GM12891 (cell line): Measurements from ENCODE around the gene UBE2D1.

ENCODE experiments used
- DNase-seq: peaks from one replicate; pipeline ENCODE4 v3.0.0; 2011; ENCODE audit warnings: low spot score; ENCODE audit not compliant: insufficient read length
- FAIRE-seq: peaks from 2 replicates; lab custom pipeline; 2011; peaks lifted over from hg19 to GRCh38; lab: Jason Lieb, UNC
- PAX5 ChIP-seq: IDR thresholded peaks from 2 replicates; pipeline ENCODE4 v1.6.1; 2011; ENCODE audit warnings: low read length, moderate library complexity, mild to moderate bottlenecking; ENCODE audit not compliant: insufficient read depth, severe bottlenecking
- POLR2A ChIP-seq: IDR thresholded peaks from 2 replicates; pipeline ENCODE4 v1.6.1; 2011; ENCODE audit warnings: low read depth, low read length, control low read depth
- POLR2AphosphoS5 ChIP-seq: IDR thresholded peaks from 2 replicates; pipeline ENCODE4 v1.6.1; 2011; ENCODE audit warnings: low read depth, low read length, control low read depth
- POU2F2 ChIP-seq: IDR thresholded peaks from 2 replicates; pipeline ENCODE4 v1.6.1; 2011; ENCODE audit warnings: low read depth, mild to moderate bottlenecking, control low read depth, low read length, moderate library complexity
- SPI1 ChIP-seq: IDR thresholded peaks from 2 replicates; pipeline ENCODE4 v1.6.1; 2011; ENCODE audit warnings: low read depth, low read length, control low read depth
- TAF1 ChIP-seq: IDR thresholded peaks from 2 replicates; pipeline ENCODE4 v1.6.1; 2011; ENCODE audit warnings: low read depth, low read length, control low read depth

Gene UBE2D1

GRCh38 chr10:58394471-58394870 is 59.7 kb downstream of the UBE2D1 start:
- no peak for TF ChIP-seq PAX5
- no peak for TF ChIP-seq POLR2A
- TF ChIP-seq SPI1 = no peak
- TF ChIP-seq POU2F2 = no peak
- TF ChIP-seq TAF1 = no peak
- TF ChIP-seq POLR2AphosphoS5 = no peak
- no peak for FAIRE-seq
- DNase-seq = no peak

GRCh38 chr10:58396057-58396456 is 61.3 kb downstream of the UBE2D1 start:
- FAIRE-seq = no peak
- TF ChIP-seq POLR2A (no peak), SPI1 (no peak), PAX5 (no peak), TAF1 (no peak), POLR2AphosphoS5 (no peak), POU2F2 (no peak)
- no peak for DNase-seq

GRCh38 chr10:58397830-58398229 is 63.0 kb downstream of the UBE2D1 start:
- TF ChIP-seq POU2F2 = no peak
- no peak for TF ChIP-seq POLR2A
- no peak for DNase-seq
- FAIRE-seq = no peak

GRCh38 chr10:58399410-58399809 is 64.6 kb downstream of the UBE2D1 start:
- FAIRE-seq (no peak), DNase-seq (no peak)

GRCh38 chr10:58400609-58401008 is 65.8 kb downstream of the UBE2D1 start:
- no peak for TF ChIP-seq TAF1
- no peak for TF ChIP-seq PAX5
- no peak for TF ChIP-seq POLR2AphosphoS5
- TF ChIP-seq SPI1 = no peak
- TF ChIP-seq POLR2A = no peak
- TF ChIP-seq POU2F2 = no peak
- no peak for FAIRE-seq
- DNase-seq = no peak

More at GRCh38 chr10:58399410-58399809, 64.6 kb downstream of the UBE2D1 start:
- TF ChIP-seq POLR2AphosphoS5 = no peak
- no peak for TF ChIP-seq PAX5
- TF ChIP-seq SPI1 = no peak
- TF ChIP-seq POU2F2 = no peak
- no peak for TF ChIP-seq TAF1
- no peak for TF ChIP-seq POLR2A

GRCh38 chr10:58404001-58404400 is 69.2 kb downstream of the UBE2D1 start:
- FAIRE-seq = no peak

GRCh38 chr10:58409956-58410610 is 75.3 kb downstream of the UBE2D1 start:
- DNase-seq (no peak), FAIRE-seq (no peak)
- TF ChIP-seq PAX5 = no peak
- TF ChIP-seq POU2F2 = no peak
- no peak for TF ChIP-seq POLR2A
- TF ChIP-seq SPI1 = no peak
- no peak for TF ChIP-seq TAF1
- TF ChIP-seq POLR2AphosphoS5 = no peak

More at GRCh38 chr10:58404001-58404400, 69.2 kb downstream of the UBE2D1 start:
- no peak for TF ChIP-seq POLR2AphosphoS5
- TF ChIP-seq PAX5 = no peak
- TF ChIP-seq POLR2A = no peak
- no peak for TF ChIP-seq SPI1
- no peak for TF ChIP-seq POU2F2
- no peak for DNase-seq

- no peak for DNase-seq
- no peak for TF ChIP-seq POU2F2
- no peak for TF ChIP-seq TAF1
- no peak for TF ChIP-seq POLR2A
- no peak for TF ChIP-seq SPI1
- no peak for TF ChIP-seq PAX5
- no peak for TF ChIP-seq POLR2AphosphoS5
- FAIRE-seq = no peak
Observed at GRCh38 chr10:58412502-58412961, 77.7 kb downstream of the UBE2D1 start.

GRCh38 chr10:58414270-58415041 is 79.7 kb downstream of the UBE2D1 start:
- FAIRE-seq = no peak
- TF ChIP-seq SPI1 = no peak
- no peak for TF ChIP-seq TAF1
- TF ChIP-seq POU2F2 = no peak
- TF ChIP-seq POLR2AphosphoS5 = no peak
- no peak for TF ChIP-seq POLR2A
- TF ChIP-seq PAX5 = no peak
- DNase-seq = no peak
